Testis (tissue), 3 donors: Measurements from ENCODE around the gene SGK2. TPM values are rescaled to one million over a fixed set of nuclear protein-coding genes. Genes with fewer than 3 reads are reported as not detected.

ENCODE experiments used
- DNase-seq: peaks from one replicate; pipeline ENCODE4 v3.0.0-alpha.2; 2019
- H3K27ac ChIP-seq, 2 donors: fragments of 200-600 bp; sonication (generic); one replicate each; pipeline ENCODE4 v1.5.1; 2019
- H3K27me3 ChIP-seq: fragments of 200-600 bp; sonication (generic); one replicate; pipeline ENCODE4 v1.5.1; 2019
- H3K36me3 ChIP-seq: fragments of 200-600 bp; sonication (generic); one replicate; pipeline ENCODE4 v1.5.1; 2017; ENCODE audit warnings: low read depth; ENCODE audit errors: missing control alignments
- H3K4me1 ChIP-seq: fragments of 200-600 bp; sonication (generic); one replicate; pipeline ENCODE4 v1.5.1; 2019
- H3K4me3 ChIP-seq, 2 donors: fragments of 200-600 bp; sonication (generic); one replicate each; pipeline ENCODE4 v1.5.1; 2017 to 2019
- H3K9me3 ChIP-seq: fragments of 200-600 bp; sonication (generic); one replicate; pipeline ENCODE4 v1.5.1; 2017
- CTCF ChIP-seq, 3 experiments: fragments of 450-650 bp in 2 of 3; fragments of 200-600 bp in 1 of 3; sonication (generic) in 1 of 3; IDR thresholded peaks; one replicate each; pipeline ENCODE4 v1.5.1; 2016 to 2019; ENCODE audit warnings: antibody characterized with exemption in 3 of 3, mild to moderate bottlenecking in 2 of 3, moderate library complexity in 1 of 3
- POLR2A ChIP-seq: fragments of 450-650 bp; IDR thresholded peaks from one replicate; pipeline ENCODE4 v1.6.1; 2017; ENCODE audit warnings: antibody characterized with exemption, mild to moderate bottlenecking, moderate library complexity
- WGBS, 2 donors: methylation state at CpG; one replicate each; pipeline ENCODE4 v1.1.5; 2018; 5-methylcytosine and 5-hydroxymethylcytosine counted together
- intact Hi-C: fragments of 100-400 bp; cut with DNase I; formaldehyde crosslinking; loops from one replicate; pipeline ENCODE4 v1.15.1; 2023; ENCODE audit warnings: low total_unique reads
- polyA plus RNA-seq: library from polyadenylated mRNA; stranded (reverse); fragments of 350-450 nt; fragmentation: Illumina TruSeq; extraction: RNeasy Lipid Tissue Mini Kit (QIAGEN cat#74804); gene quantifications from one replicate; pipeline ENCODE4 v1.2.3, GENCODE V29; 2014; ENCODE audit warnings: low read depth, low replicate concordance; ENCODE audit not compliant: insufficient read depth
- total RNA-seq, 2 donors: library from RNA; depleted of rRNA; stranded (reverse); fragments of >200 nt; gene quantifications; one replicate each; pipeline ENCODE4 v1.2.3, GENCODE V29; 2016

Gene SGK2
- total and polyA plus RNA-seq, 3 donors from 2014 or later = 1.3 to 8.5 (median 6.2) TPM

DNA sequence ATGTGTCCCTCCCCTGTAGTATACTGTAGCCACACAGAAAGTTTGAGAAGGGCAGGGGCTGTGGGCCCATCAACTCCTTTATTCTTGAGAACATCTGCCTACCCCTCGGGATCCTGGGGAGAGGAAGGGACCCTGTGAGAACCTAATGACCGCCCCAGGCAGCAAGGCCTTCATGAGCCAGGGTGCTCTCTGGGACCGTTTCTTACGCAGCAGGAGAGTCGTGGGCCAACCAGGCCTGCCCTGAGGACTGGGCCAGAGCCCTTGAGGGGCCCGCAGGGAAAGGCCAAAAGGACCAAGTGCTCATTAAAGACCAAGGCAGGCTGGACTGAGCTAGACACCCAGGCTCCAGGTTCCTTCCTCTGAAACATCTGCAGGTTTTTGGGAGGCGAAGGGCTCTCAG, 5.2 kb downstream of the SGK2 start:
- H3K36me3 ChIP-seq = no peaks in the 10 kb centered on the region
- intact Hi-C loops = no loop called here
- no peaks in the 10 kb centered on the region for H3K9me3 ChIP-seq
- H3K4me1 ChIP-seq = no peaks in the 10 kb centered on the region
- no peak overlapping the region for H3K4me3 ChIP-seq
- TF ChIP-seq POLR2A = no peak
- TF ChIP-seq CTCF (IDR thresholded peaks at IDR 0.05) = no peak
- WGBS, 2 donors = 94 to 100% methylated on average over 1 to 7 of the region's 7 CpGs
- DNase-seq = no peak
- H3K27me3 ChIP-seq = no peaks in the 10 kb centered on the region
- no peak overlapping the region for H3K27ac ChIP-seq

DNA sequence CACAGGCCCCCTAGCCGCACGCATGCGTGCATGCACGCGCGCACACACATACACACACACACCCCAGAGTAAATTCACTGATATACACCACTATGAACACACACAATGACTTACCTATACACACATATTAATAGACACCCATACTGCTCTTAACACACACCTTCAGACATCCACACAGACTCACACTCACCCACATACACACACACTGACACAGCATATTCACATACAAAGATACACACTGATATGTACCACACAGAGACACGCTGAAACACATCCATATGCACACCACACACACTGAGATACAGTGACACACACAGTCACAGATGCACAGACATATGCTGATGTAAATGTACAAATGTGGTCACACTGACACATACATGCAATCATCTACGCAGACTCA, 5.6 kb downstream of the SGK2 start:
- Histone ChIP-seq H3K4me3 (no peak overlapping the region), H3K9me3 (no peaks in the 10 kb centered on the region), H3K36me3 (no peaks in the 10 kb centered on the region), H3K4me1 (no peaks in the 10 kb centered on the region), H3K27ac (no peak overlapping the region), H3K27me3 (no peaks in the 10 kb centered on the region)
- 97% methylated on average over 8 of the region's 8 CpGs for WGBS, 2 donors
- no peak for DNase-seq
- intact Hi-C loops = no loop called here
- no peak for TF ChIP-seq POLR2A
- TF ChIP-seq CTCF (IDR thresholded peaks at IDR 0.05) = no peak

DNA sequence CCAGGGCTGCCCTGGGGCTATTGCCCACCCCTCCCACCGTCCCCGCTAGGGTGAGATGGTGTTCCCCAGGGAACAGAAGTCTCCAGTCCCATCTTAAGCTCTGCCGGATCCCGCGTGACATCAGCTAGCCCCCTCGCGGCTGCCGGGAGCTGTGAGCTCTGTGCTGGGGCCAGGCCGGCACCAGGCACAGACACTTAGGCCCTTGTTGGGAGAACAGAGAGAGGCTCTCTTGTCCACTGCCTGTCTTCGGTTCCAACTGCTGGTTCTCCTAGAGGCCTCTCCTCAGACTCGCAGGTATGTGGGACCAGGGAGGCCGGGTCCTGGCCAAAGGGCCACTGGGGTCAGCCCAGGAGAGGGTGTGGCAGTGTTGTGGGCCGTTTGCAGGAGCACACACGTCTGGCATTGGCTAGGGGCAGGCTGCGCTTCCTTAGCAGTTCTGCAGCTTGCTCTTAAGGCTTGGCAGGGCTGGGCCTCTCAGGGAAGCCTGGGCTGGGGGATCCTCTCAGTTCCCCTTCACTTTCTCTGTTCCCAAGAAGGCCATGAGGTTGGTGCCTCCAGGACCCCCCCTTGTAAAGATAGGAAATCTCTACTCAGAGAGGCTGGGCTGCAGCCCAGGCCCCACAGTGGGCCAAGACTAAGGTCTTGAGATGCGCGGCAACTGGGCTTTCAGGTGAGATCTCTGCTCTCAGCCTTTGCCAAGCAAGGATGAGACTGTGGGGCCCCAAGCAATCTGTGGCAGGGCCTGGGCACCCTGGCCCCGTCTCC, 6.3 kb downstream of the SGK2 start:
- intact Hi-C loops = no loop called here
- H3K27me3 ChIP-seq = no peaks in the 10 kb centered on the region
- TF ChIP-seq POLR2A (no peak), CTCF (IDR thresholded peaks at IDR 0.05) (no peak)
- no peaks in the 10 kb centered on the region for H3K4me1 ChIP-seq
- WGBS, 2 donors = 88 to 93% methylated on average over 6 to 18 of the region's 18 CpGs
- no peak overlapping the region for H3K4me3 ChIP-seq
- DNase-seq = no peak
- no peak overlapping the region for H3K27ac ChIP-seq
- no peaks in the 10 kb centered on the region for H3K36me3 ChIP-seq
- no peaks in the 10 kb centered on the region for H3K9me3 ChIP-seq

GRCh38 chr20:43565758-43566104, 6.9 kb downstream of the SGK2 start:
- intact Hi-C loops = no loop called here
- no peaks in the 10 kb centered on the region for H3K4me1 ChIP-seq
- H3K27me3 ChIP-seq = no peaks in the 10 kb centered on the region
- no peaks in the 10 kb centered on the region for H3K36me3 ChIP-seq
- no peak overlapping the region for H3K27ac ChIP-seq
- 83 to 94% methylated on average over 3 to 4 of the region's 4 CpGs for WGBS, 2 donors
- no peaks in the 10 kb centered on the region for H3K9me3 ChIP-seq
- TF ChIP-seq POLR2A = no peak
- TF ChIP-seq CTCF (IDR thresholded peaks at IDR 0.05) = no peak
- no peak overlapping the region for H3K4me3 ChIP-seq
- no peak for DNase-seq

GRCh38 chr20:43567477-43567876, 8.7 kb downstream of the SGK2 start:
- H3K36me3 ChIP-seq = no peaks in the 10 kb centered on the region
- H3K4me1 ChIP-seq = no peaks in the 10 kb centered on the region
- H3K4me3 ChIP-seq = no peak overlapping the region
- H3K27ac ChIP-seq = no peak overlapping the region
- intact Hi-C loops = no loop called here
- TF ChIP-seq CTCF (IDR thresholded peaks at IDR 0.05) (no peak), POLR2A (no peak)
- no peak for DNase-seq
- no peaks in the 10 kb centered on the region for H3K9me3 ChIP-seq
- no peaks in the 10 kb centered on the region for H3K27me3 ChIP-seq
- 89 to 93% methylated on average over 9 of the region's 9 CpGs for WGBS, 2 donors
